GM18951 (cell line): ENCODE measurements around the gene PGS1.

Source experiments
- POLR2A ChIP-seq: IDR thresholded peaks from 4 replicates; pipeline ENCODE4 v1.6.1; 2011; ENCODE audit warnings: mild to moderate bottlenecking; ENCODE audit not compliant: insufficient read length, insufficient read depth; ENCODE audit errors: extremely low read depth
- in situ Hi-C: fragments of 300-500 bp; cut with MboI; formaldehyde crosslinking; loops from one replicate; pipeline ENCODE4 v1.12.0; 2022; ENCODE audit warnings: low sequenced_read_pairs, mixed read lengths, inconsistent platforms; ENCODE audit not compliant: unreplicated experiment

PGS1 gene

GRCh38 chr17:78375401-78376151 is 2.9 kb upstream of the PGS1 start:
- in situ Hi-C loops = no loop called here
- TF ChIP-seq POLR2A = no peak

- in situ Hi-C loops = no loop called here
- TF ChIP-seq POLR2A = no peak
Measured at GRCh38 chr17:78376161-78376560, 2.3 kb upstream of the PGS1 start.

- TF ChIP-seq POLR2A = no peak
- in situ Hi-C loops = no loop called here
Measured at GRCh38 chr17:78377858-78378224, 608 bp upstream of the PGS1 start.

GRCh38 chr17:78379131-78379491 is 662 bp downstream of the PGS1 start:
- no peak for TF ChIP-seq POLR2A
- in situ Hi-C loops = no loop called here

GRCh38 chr17:78380370-78380769 is 1.9 kb downstream of the PGS1 start:
- in situ Hi-C loops = no loop called here

GRCh38 chr17:78381601-78382232 is 3.3 kb downstream of the PGS1 start:
- TF ChIP-seq POLR2A = no peak
- in situ Hi-C loops = no loop called here

More at GRCh38 chr17:78380370-78380769, 1.9 kb downstream of the PGS1 start:
- no peak for TF ChIP-seq POLR2A

GRCh38 chr17:78383725-78384471 is 5.4 kb downstream of the PGS1 start:
- no peak for TF ChIP-seq POLR2A
- in situ Hi-C loops = no loop called here

GRCh38 chr17:78384479-78385175 is 6.2 kb downstream of the PGS1 start:
- in situ Hi-C loops = no loop called here
- no peak for TF ChIP-seq POLR2A

- TF ChIP-seq POLR2A = no peak
- in situ Hi-C loops = no loop called here
Measured at GRCh38 chr17:78387977-78388941, 9.8 kb downstream of the PGS1 start.

- TF ChIP-seq POLR2A = no peak
- in situ Hi-C loops = no loop called here
Measured at GRCh38 chr17:78390241-78391050, 12.0 kb downstream of the PGS1 start.

- TF ChIP-seq POLR2A = no peak
- in situ Hi-C loops = no loop called here
Measured at GRCh38 chr17:78391051-78391431, 12.6 kb downstream of the PGS1 start.
